Tibial artery (tissue), 4 donors: ENCODE data around the gene ATP8B1.
"Not testable (repeated sequence)": the region's sequence is repeated elsewhere in the genome, so short reads cannot be mapped to it uniquely, and the experiment has no call there.

Source experiments
- DNase-seq, 2 donors: peaks; one replicate each; pipeline ENCODE4 v3.0.0-alpha.2; 2019
- H3K27ac ChIP-seq, 2 donors: fragments of 200-600 bp; sonication (generic) in 1 of 2; 1 replicate in 1 of 2; 2 replicates in 1 of 2; pipeline ENCODE4 v1.5.1; 2018 to 2019; ENCODE audit warnings: mild to moderate bottlenecking in 1 of 2
- H3K27me3 ChIP-seq, 2 donors: fragments of 200-600 bp; sonication (generic) in 1 of 2; one replicate each; pipeline versions ENCODE4 v1.5.1 to v1.6.0; 2016 to 2019
- H3K36me3 ChIP-seq, 3 donors: fragments of 200-600 bp; sonication (generic) in 2 of 3; one replicate each; pipeline ENCODE4 v1.5.1; 2016 to 2019; ENCODE audit warnings: mild to moderate bottlenecking in 2 of 3
- H3K4me1 ChIP-seq, 4 donors: fragments of 200-600 bp; sonication (generic) in 2 of 4; 1 replicate in 3 of 4; 2 replicates in 1 of 4; pipeline ENCODE4 v1.5.1; 2016 to 2019
- H3K4me3 ChIP-seq, 2 donors: fragments of 200-600 bp; sonication (generic) in 1 of 2; 1 replicate in 1 of 2; 2 replicates in 1 of 2; pipeline ENCODE4 v1.5.1; 2018 to 2019; ENCODE audit warnings: mild to moderate bottlenecking in 2 of 2
- H3K9me3 ChIP-seq, 3 donors: fragments of 200-600 bp; sonication (generic) in 1 of 3; one replicate each; pipeline ENCODE4 v1.5.1; 2016 to 2019
- intact Hi-C: fragments of 100-400 bp; cut with DNase I; formaldehyde crosslinking; loops from one replicate; pipeline ENCODE4 v1.15.0; 2023; ENCODE audit warnings: low total_unique reads
- TF ChIP-seq, protein P1 (sequence below), 2 experiments: fragments of 200-600 bp in 1 of 2; fragments of 450-650 bp in 1 of 2; IDR thresholded peaks; one replicate each; pipeline ENCODE4 v1.5.1; 2017 to 2019; ENCODE audit warnings: antibody characterized with exemption in 2 of 2, mild to moderate bottlenecking in 1 of 2, moderate library complexity in 1 of 2

Gene ATP8B1

DNA sequence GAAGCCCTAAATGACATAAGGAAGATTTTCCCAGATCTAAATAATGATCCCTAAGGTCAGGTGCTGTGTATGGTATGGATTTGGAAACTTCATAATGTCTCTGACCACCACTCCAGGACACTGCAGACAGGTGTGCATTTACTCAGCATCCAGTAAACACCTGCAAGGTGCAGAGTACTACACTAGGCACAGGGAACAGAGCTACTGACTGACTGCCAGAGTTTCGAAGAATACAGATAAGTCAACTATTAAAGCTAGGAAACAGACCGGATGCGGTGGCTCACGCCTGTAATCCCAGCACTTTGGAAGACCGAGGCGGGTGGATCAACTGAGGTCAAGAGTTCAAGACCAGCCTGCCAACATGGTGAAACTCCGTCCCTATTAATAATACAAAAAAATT lies 65.0 kb downstream of the ATP8B1 start:
- Histone ChIP-seq H3K9me3 (no peaks in the 10 kb centered on the region), H3K4me1 (peaks cover 0 to 44% (median 13%) of the 10 kb centered on the region in 4 donors), H3K36me3 (peaks cover 0 to 9% (median 6%) of the 10 kb centered on the region in 3 donors), H3K27me3 (no peaks in the 10 kb centered on the region), H3K27ac (peak overlapping the region; percentile 26 to 58), H3K4me3 (no peak overlapping the region)
- intact Hi-C loops = loop anchor here (10.0 kb wide), 1 partner anchor 67 kb away; the partner anchor contains the start of gene ATP8B1
- TF ChIP-seq, protein P1, sequence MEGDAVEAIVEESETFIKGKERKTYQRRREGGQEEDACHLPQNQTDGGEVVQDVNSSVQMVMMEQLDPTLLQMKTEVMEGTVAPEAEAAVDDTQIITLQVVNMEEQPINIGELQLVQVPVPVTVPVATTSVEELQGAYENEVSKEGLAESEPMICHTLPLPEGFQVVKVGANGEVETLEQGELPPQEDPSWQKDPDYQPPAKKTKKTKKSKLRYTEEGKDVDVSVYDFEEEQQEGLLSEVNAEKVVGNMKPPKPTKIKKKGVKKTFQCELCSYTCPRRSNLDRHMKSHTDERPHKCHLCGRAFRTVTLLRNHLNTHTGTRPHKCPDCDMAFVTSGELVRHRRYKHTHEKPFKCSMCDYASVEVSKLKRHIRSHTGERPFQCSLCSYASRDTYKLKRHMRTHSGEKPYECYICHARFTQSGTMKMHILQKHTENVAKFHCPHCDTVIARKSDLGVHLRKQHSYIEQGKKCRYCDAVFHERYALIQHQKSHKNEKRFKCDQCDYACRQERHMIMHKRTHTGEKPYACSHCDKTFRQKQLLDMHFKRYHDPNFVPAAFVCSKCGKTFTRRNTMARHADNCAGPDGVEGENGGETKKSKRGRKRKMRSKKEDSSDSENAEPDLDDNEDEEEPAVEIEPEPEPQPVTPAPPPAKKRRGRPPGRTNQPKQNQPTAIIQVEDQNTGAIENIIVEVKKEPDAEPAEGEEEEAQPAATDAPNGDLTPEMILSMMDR (IDR thresholded peaks at IDR 0.05) = no peak
- DNase-seq = no peak

DNA sequence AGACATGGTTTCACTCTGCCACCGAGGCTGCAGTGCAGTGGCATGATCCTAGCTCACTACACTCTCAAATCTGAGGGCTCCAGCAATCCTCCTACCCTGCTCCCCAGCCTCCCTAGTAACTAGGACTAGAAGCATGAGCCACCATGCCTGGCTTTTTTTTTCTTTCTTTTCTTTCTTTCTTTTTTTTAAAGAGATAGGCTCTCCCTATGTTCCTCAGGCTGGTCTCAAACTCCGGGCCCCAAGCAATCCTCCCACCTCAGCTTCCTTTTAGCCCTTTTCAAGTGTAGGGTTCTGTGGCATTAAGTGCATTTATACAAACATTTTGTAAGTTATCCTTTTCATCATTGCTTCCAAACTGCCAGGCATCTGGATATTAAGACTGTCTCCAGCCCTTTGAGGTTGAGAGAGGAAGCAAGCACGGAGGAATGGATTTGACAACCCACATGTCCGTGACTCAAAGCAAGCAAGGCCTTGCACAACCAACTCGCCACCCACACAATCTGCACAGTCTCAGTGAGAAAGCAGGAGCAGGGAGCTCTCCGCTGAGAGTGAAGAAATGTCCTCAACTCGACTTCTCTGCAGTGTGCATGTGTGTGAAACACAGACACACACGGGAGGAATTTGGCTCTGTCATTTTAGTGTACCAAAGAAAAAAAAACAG lies 65.6 kb downstream of the ATP8B1 start:
- intact Hi-C loops = loop anchor here (10.0 kb wide), 1 partner anchor 67 kb away; the partner anchor contains the start of gene ATP8B1
- H3K4me3 ChIP-seq = no peak overlapping the region
- DNase-seq = peak; percentile 82 to 90

DNA sequence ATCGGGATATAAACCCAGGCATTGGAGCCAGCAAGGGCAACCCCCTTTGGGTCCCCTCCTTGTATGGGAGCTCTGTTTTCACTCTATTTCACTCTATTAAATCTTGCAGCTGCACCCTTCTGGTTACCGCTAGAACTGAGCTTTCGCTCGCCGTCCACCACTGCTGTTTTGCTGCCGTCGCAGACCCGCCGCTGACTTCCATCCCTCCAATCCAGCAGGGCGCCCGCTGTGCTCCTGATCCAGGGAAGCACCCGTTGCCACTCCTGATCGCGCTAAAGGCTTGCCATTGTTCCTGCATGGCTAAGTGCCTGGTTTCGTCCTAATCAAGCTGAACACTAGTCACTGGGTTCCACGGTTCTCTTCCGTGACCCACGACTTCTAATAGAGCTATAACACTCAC lies 68.1 kb downstream of the ATP8B1 start:
- peaks cover 4 to 21% (median 8%) of the 10 kb centered on the region in 3 donors for H3K36me3 ChIP-seq
- not testable (repeated sequence) for H3K4me3 ChIP-seq, DNase-seq, H3K27me3 ChIP-seq, H3K9me3 ChIP-seq, H3K27ac ChIP-seq
- intact Hi-C loops = loop anchor here (10.0 kb wide), 1 partner anchor 70 kb away; the partner anchor contains the start of gene ATP8B1
- H3K4me1 ChIP-seq = peaks cover 0 to 28% (median 9%) of the 10 kb centered on the region in 4 donors

More for the DNA sequence above, 65.6 kb downstream of the ATP8B1 start:
- H3K4me1 ChIP-seq = peaks cover 0 to 38% (median 10%) of the 10 kb centered on the region in 4 donors
- H3K27ac ChIP-seq = peak overlapping the region; percentile 26 to 58
- H3K27me3 ChIP-seq = no peaks in the 10 kb centered on the region
- H3K36me3 ChIP-seq = peaks cover 0 to 9% (median 6%) of the 10 kb centered on the region in 3 donors
- no peaks in the 10 kb centered on the region for H3K9me3 ChIP-seq
- TF ChIP-seq, protein P1 (IDR thresholded peaks at IDR 0.05) = no peak

DNA sequence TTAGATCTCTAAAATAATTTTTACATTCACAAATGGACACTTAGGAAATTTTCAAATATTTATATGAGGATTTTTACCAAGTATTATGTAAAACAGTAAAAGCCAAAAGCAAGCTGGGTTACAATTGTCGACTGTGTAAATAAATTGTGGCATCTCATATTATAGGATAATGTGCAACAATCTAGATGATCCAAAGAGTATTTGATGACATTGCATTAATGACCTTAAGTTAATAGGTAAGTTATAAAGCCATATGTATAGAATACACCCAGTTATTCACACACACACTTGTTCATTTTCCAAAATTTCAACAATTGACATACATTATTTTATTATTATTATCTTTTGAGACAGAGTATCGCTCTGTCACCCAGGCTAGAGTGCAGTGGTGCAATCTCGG lies 69.3 kb downstream of the ATP8B1 start:
- DNase-seq = no peak
- no peaks in the 10 kb centered on the region for H3K27me3 ChIP-seq
- H3K27ac ChIP-seq = no peak overlapping the region
- peaks cover 4 to 24% (median 8%) of the 10 kb centered on the region in 3 donors for H3K36me3 ChIP-seq
- H3K9me3 ChIP-seq = no peaks in the 10 kb centered on the region
- H3K4me3 ChIP-seq = no peak overlapping the region
- H3K4me1 ChIP-seq = peaks cover 0 to 28% (median 9%) of the 10 kb centered on the region in 4 donors
- TF ChIP-seq, protein P1 (IDR thresholded peaks at IDR 0.05) = no peak
- intact Hi-C loops = loop anchor here (10.0 kb wide), 1 partner anchor 71 kb away; the partner anchor contains the start of gene ATP8B1

DNA sequence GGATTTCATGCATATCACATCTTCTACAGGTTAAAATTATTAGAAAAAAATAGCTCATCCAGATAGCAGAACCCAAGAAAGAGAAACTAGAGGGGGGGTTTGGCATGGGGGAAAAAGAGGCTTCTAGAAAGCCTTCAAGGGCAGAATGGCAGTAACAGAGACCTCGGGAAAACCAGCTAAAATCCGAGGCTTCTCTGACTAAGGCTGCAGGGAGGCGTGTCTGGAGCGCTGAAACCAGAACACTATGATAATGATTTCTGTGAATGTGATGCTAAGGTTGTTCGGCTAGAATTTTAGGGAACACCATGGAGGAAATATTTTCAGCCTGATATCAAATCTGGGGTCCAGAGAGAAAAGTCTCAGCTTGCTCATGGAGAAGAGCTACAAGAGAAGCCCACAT lies 73.0 kb downstream of the ATP8B1 start:
- Histone ChIP-seq H3K4me3 (no peak overlapping the region), H3K36me3 (peaks cover 19 to 43% (median 24%) of the 10 kb centered on the region in 3 donors), H3K4me1 (peaks cover 0 to 24% (median 14%) of the 10 kb centered on the region in 4 donors), H3K9me3 (no peaks in the 10 kb centered on the region), H3K27me3 (no peaks in the 10 kb centered on the region), H3K27ac (no peak overlapping the region)
- intact Hi-C loops = loop anchor here (10.0 kb wide), 1 partner anchor 75 kb away; the partner anchor contains the start of gene ATP8B1
- TF ChIP-seq, protein P1 (IDR thresholded peaks at IDR 0.05) = no peak
- no peak for DNase-seq

DNA sequence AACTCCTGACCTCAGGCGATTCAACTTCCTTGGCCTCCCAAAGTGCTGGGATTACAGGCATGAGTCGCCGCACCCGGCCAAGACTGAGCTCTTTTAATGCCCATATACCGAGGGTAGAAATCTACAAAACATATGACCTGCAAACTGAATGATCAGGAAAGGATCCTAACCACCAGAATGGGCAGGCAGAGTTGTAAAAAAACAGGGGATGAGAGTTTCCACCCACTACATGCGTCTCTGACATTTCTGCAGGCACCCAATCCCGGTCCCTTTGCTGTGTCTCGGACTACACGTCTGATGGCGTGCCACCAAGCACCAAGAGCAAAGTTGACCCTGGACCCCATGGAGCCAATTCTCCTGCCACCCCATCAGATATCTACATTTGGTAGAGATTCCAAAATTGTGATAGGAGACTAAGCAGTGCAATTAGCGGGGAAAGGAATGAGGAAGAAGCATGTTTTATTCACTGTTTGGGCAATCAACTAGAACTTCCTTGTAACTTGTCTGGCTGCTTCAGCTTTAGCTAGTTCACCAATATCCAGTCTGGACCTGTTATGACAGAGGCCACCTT lies 74.1 kb downstream of the ATP8B1 start:
- H3K36me3 ChIP-seq = peaks cover 19 to 38% (median 24%) of the 10 kb centered on the region in 3 donors
- no peak overlapping the region for H3K4me3 ChIP-seq
- no peaks in the 10 kb centered on the region for H3K27me3 ChIP-seq
- H3K4me1 ChIP-seq = peaks cover 0 to 24% (median 14%) of the 10 kb centered on the region in 4 donors
- DNase-seq = no peak
- intact Hi-C loops = no loop called here
- peak overlapping the region; percentile 21 to 63 for H3K27ac ChIP-seq
- TF ChIP-seq, protein P1 (IDR thresholded peaks at IDR 0.05) = no peak
- H3K9me3 ChIP-seq = no peaks in the 10 kb centered on the region
